LNCAP (cell line): ENCODE measurements around the gene SNRPD2.

Source experiments
- CTCF ChIP-seq: fragments of 450-650 bp; IDR thresholded peaks from 2 replicates; pipeline ENCODE4 v1.5.1; 2017; ENCODE audit warnings: mild to moderate bottlenecking

Gene SNRPD2

GRCh38 chr19:45710356-45711130 is 18.8 kb upstream of the SNRPD2 start:
- no peak for TF ChIP-seq CTCF

GRCh38 chr19:45705710-45706415 is 14.1 kb upstream of the SNRPD2 start:
- no peak for TF ChIP-seq CTCF

- no peak for TF ChIP-seq CTCF
Observed at GRCh38 chr19:45705115-45705514, 13.4 kb upstream of the SNRPD2 start.

GRCh38 chr19:45701676-45702075 is 9.9 kb upstream of the SNRPD2 start:
- no peak for TF ChIP-seq CTCF

- TF ChIP-seq CTCF: peak; percentile 66
Observed at GRCh38 chr19:45693106-45693788, 1.5 kb upstream of the SNRPD2 start.

GRCh38 chr19:45692187-45693105 is 693 bp upstream of the SNRPD2 start, which contains the start of gene QPCTL:
TSS of gene QPCTL (plus strand) at chr19:45692666. CDS start at chr19:45692704, 38 bp downstream.
- no peak for TF ChIP-seq CTCF

GRCh38 chr19:45687599-45687998 is 4.2 kb downstream of the SNRPD2 start:
- no peak for TF ChIP-seq CTCF
